HEK293 (cell line): ENCODE measurements around the gene YWHAG.

Experiments used
- BCL11A ChIP-seq: fragments of 450-650 bp; formaldehyde crosslinking; IDR thresholded peaks from 2 replicates; pipeline ENCODE4 v1.5.1; 2016; ENCODE audit warnings: low read depth, missing biosample characterization, missing genetic modification characterization
- BCL11B ChIP-seq: fragments of 450-650 bp; formaldehyde crosslinking; IDR thresholded peaks from 2 replicates; pipeline ENCODE4 v1.5.1; 2016; ENCODE audit warnings: low read depth, missing biosample characterization, missing genetic modification characterization
- GLI2 ChIP-seq: fragments of 450-650 bp; formaldehyde crosslinking; IDR thresholded peaks from 2 replicates; pipeline ENCODE4; 2017; ENCODE audit warnings: missing biosample characterization, missing genetic modification characterization, low read depth, borderline replicate concordance
- HOXC10 ChIP-seq: sonication (generic); formaldehyde crosslinking; IDR thresholded peaks from 2 replicates; pipeline ENCODE4 v1.8.1; 2023; ENCODE audit warnings: mild to moderate bottlenecking, missing genetic modification reagents
- IKZF3 ChIP-seq: fragments of 450-650 bp; IDR thresholded peaks from 2 replicates; pipeline ENCODE4 v1.5.0; 2018; ENCODE audit warnings: missing biosample characterization, mild to moderate bottlenecking, missing genetic modification characterization, moderate library complexity
- KLF9 ChIP-seq: fragments of 450-650 bp; formaldehyde crosslinking; IDR thresholded peaks from 2 replicates; pipeline ENCODE4 v1.5.1; 2016; ENCODE audit warnings: missing biosample characterization, missing genetic modification characterization, low read depth
- MYNN ChIP-seq: fragments of 450-650 bp; formaldehyde crosslinking; IDR thresholded peaks from 2 replicates; pipeline ENCODE4 v1.5.1; 2016; ENCODE audit warnings: missing biosample characterization, missing genetic modification characterization, borderline replicate concordance
- PRDM1 ChIP-seq: fragments of 450-650 bp; formaldehyde crosslinking; IDR thresholded peaks from 2 replicates; pipeline ENCODE4; 2016; ENCODE audit warnings: missing biosample characterization, missing genetic modification characterization
- SETDB1 ChIP-seq: IDR thresholded peaks from one replicate; pipeline ENCODE4 v1.6.1; 2017; ENCODE audit warnings: mild to moderate bottlenecking, low read length, moderate library complexity, mixed read lengths; ENCODE audit not compliant: insufficient read length
- ZBTB7A ChIP-seq: fragments of 450-650 bp; formaldehyde crosslinking; IDR thresholded peaks from 2 replicates; pipeline ENCODE4 v1.5.1; 2016; ENCODE audit warnings: low read depth, missing biosample characterization, missing genetic modification characterization
- ZNF121 ChIP-seq: fragments of 450-650 bp; formaldehyde crosslinking; IDR thresholded peaks from 2 replicates; pipeline ENCODE4 v1.5.1; 2016; ENCODE audit warnings: missing biosample characterization, missing genetic modification characterization
- ZNF132 ChIP-seq: fragments of 450-650 bp; formaldehyde crosslinking; IDR thresholded peaks from 2 replicates; pipeline ENCODE4 v1.5.1; 2017; ENCODE audit warnings: missing biosample characterization, missing genetic modification characterization, borderline replicate concordance
- ZNF140 ChIP-seq: fragments of 450-650 bp; formaldehyde crosslinking; IDR thresholded peaks from 2 replicates; pipeline ENCODE4 v1.5.1; 2016; ENCODE audit warnings: missing biosample characterization, missing genetic modification characterization
- ZNF146 ChIP-seq: fragments of 450-650 bp; formaldehyde crosslinking; IDR thresholded peaks from 2 replicates; pipeline ENCODE4 v1.5.1; 2016; ENCODE audit warnings: missing biosample characterization, missing genetic modification characterization
- ZNF169 ChIP-seq: fragments of 450-650 bp; formaldehyde crosslinking; IDR thresholded peaks from 2 replicates; pipeline ENCODE4 v1.5.1; 2016; ENCODE audit warnings: missing biosample characterization, missing genetic modification characterization
- ZNF266 ChIP-seq: fragments of 450-650 bp; formaldehyde crosslinking; IDR thresholded peaks from 2 replicates; pipeline ENCODE4 v1.5.1; 2016; ENCODE audit warnings: missing biosample characterization, missing genetic modification characterization, low read depth
- ZNF335 ChIP-seq: fragments of 450-650 bp; formaldehyde crosslinking; conservative IDR thresholded peaks from 2 replicates; pipeline ENCODE4 v1.5.1; 2016; ENCODE audit warnings: missing biosample characterization, missing genetic modification characterization
- ZNF366 ChIP-seq: fragments of 450-650 bp; formaldehyde crosslinking; conservative IDR thresholded peaks from 2 replicates; pipeline ENCODE4 v1.5.1; 2016; ENCODE audit warnings: missing biosample characterization, missing genetic modification characterization
- ZNF37A ChIP-seq: fragments of 450-650 bp; IDR thresholded peaks from 2 replicates; pipeline ENCODE4 v1.5.1; 2018; ENCODE audit warnings: missing biosample characterization, missing genetic modification characterization
- ZNF391 ChIP-seq: fragments of 450-650 bp; formaldehyde crosslinking; IDR thresholded peaks from 2 replicates; pipeline ENCODE4 v1.5.1; 2016; ENCODE audit warnings: low read depth, missing biosample characterization, missing genetic modification characterization, borderline replicate concordance
- ZNF416 ChIP-seq: fragments of 450-650 bp; formaldehyde crosslinking; IDR thresholded peaks from 2 replicates; pipeline ENCODE4 v1.5.1; 2016; ENCODE audit warnings: missing biosample characterization, missing genetic modification characterization
- ZNF561 ChIP-seq: fragments of 450-650 bp; IDR thresholded peaks from 2 replicates; pipeline ENCODE4 v1.5.1; 2018; ENCODE audit warnings: missing biosample characterization, missing genetic modification characterization, borderline replicate concordance
- ZNF658 ChIP-seq: fragments of 450-650 bp; formaldehyde crosslinking; IDR thresholded peaks from 2 replicates; pipeline ENCODE4; 2016; ENCODE audit warnings: missing biosample characterization, missing genetic modification characterization
- ZNF664 ChIP-seq: fragments of 450-650 bp; formaldehyde crosslinking; IDR thresholded peaks from 2 replicates; pipeline ENCODE4 v1.5.1; 2016; ENCODE audit warnings: missing biosample characterization, missing genetic modification characterization
- ZNF670 ChIP-seq: fragments of 450-650 bp; formaldehyde crosslinking; IDR thresholded peaks from 2 replicates; pipeline ENCODE4 v1.5.1; 2016; ENCODE audit warnings: missing biosample characterization, missing genetic modification characterization, low read depth
- ZNF701 ChIP-seq: fragments of 450-650 bp; formaldehyde crosslinking; IDR thresholded peaks from 2 replicates; pipeline ENCODE4 v1.5.1; 2016; ENCODE audit warnings: missing biosample characterization, missing genetic modification characterization
- ZNF768 ChIP-seq: fragments of 450-650 bp; formaldehyde crosslinking; IDR thresholded peaks from 2 replicates; pipeline ENCODE4 v1.5.1; 2018; ENCODE audit warnings: missing biosample characterization, mild to moderate bottlenecking, missing genetic modification characterization
- ZNF776 ChIP-seq: fragments of 450-650 bp; formaldehyde crosslinking; IDR thresholded peaks from 2 replicates; pipeline ENCODE4 v1.5.0; 2017; ENCODE audit warnings: missing biosample characterization, missing genetic modification characterization, borderline replicate concordance
- ZNF830 ChIP-seq: fragments of 450-650 bp; IDR thresholded peaks from 2 replicates; pipeline ENCODE4 v1.5.0; 2018; ENCODE audit warnings: missing biosample characterization, missing genetic modification characterization, low read depth, mild to moderate bottlenecking, moderate library complexity
- TF ChIP-seq, protein P1 (sequence below): fragments of 450-650 bp; formaldehyde crosslinking; IDR thresholded peaks from 2 replicates; pipeline ENCODE4 v1.5.1; 2016; ENCODE audit warnings: missing biosample characterization, missing genetic modification characterization
- TF ChIP-seq, protein P2 (sequence below): sonication (generic); formaldehyde crosslinking; IDR thresholded peaks from 2 replicates; pipeline ENCODE4 v1.8.1; 2022; ENCODE audit warnings: mild to moderate bottlenecking, moderate library complexity, missing genetic modification reagents
- TF ChIP-seq, protein P3 (sequence below): fragments of 450-650 bp; IDR thresholded peaks from 2 replicates; pipeline ENCODE4 v1.5.1; 2018; ENCODE audit warnings: missing biosample characterization, missing genetic modification characterization
- TF ChIP-seq, protein P4 (sequence below): fragments of 450-650 bp; formaldehyde crosslinking; IDR thresholded peaks from 2 replicates; pipeline ENCODE4 v1.5.1; 2016; ENCODE audit warnings: missing biosample characterization, missing genetic modification characterization
- TF ChIP-seq, protein P5 (sequence below): fragments of 450-650 bp; formaldehyde crosslinking; IDR thresholded peaks from 2 replicates; pipeline ENCODE4 v1.5.1; 2016; ENCODE audit warnings: missing biosample characterization, missing genetic modification characterization
- TF ChIP-seq, protein P6 (sequence below): fragments of 450-650 bp; formaldehyde crosslinking; IDR thresholded peaks from 2 replicates; pipeline ENCODE4 v1.5.1; 2016; ENCODE audit warnings: missing biosample characterization, missing genetic modification characterization

The YWHAG gene

DNA sequence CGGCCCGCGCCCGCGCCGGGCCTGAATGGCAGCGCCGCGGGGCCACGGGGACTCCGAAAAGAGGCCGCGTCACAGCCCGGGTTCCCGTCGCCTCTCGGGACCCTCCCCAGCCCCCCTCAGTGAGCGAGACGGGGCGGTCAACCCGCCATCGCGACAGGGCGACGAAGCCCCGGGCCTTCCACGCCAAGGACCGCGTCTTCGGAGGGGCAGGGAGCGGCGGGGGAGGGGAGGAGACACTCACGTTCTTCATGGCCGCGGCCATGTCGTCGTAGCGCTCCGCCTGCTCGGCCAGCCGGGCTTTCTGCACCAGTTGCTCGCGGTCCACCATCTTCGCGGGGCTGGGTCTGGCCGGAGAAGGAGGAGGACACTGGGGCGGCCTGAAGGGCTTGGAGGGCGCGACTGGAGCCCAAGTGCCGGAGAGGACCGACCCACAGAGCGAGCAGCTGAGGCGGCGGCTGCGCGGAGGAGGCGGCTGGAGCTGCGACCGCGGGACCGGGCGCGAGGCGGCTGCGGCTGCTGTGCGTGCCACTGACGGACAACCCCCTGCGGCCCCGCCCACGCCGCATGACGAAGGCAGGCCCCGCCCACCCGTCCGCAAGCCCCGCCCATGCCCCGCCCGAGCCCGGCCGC lies at the start of gene YWHAG (continued):
- TF ChIP-seq, protein P1, sequence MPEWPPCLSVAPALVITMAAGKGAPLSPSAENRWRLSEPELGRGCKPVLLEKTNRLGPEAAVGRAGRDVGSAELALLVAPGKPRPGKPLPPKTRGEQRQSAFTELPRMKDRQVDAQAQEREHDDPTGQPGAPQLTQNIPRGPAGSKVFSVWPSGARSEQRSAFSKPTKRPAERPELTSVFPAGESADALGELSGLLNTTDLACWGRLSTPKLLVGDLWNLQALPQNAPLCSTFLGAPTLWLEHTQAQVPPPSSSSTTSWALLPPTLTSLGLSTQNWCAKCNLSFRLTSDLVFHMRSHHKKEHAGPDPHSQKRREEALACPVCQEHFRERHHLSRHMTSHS (tag by site-specific recombination): no peak
- TF ChIP-seq BCL11A (no peak), BCL11B (tag by site-specific recombination) (0 out of 2 replicates have a peak, but pooled peaks have one; percentile 40), ZNF146 (tag by site-specific recombination) (no peak), ZNF169 (tag by site-specific recombination) (no peak), ZNF776 (no peak), ZNF561 (tag by site-specific recombination) (peak; percentile 41; the same call in 1 of the 2 replicates), ZNF658 (tag by site-specific recombination) (no peak), ZNF121 (tag by site-specific recombination) (no peak; the same call in 1 of the 2 replicates), ZNF37A (tag by site-specific recombination) (no peak), ZNF335 (peak; percentile 84), ZNF140 (tag by site-specific recombination) (no peak), ZNF266 (tag by site-specific recombination) (no peak), SETDB1 (no peak), ZNF768 (no peak), PRDM1 (tag by site-specific recombination) (no peak), ZNF664 (tag by site-specific recombination) (no peak), ZNF366 (tag by site-specific recombination) (no peak), ZNF416 (tag by site-specific recombination) (no peak), MYNN (tag by site-specific recombination) (no peak), ZNF132 (tag by site-specific recombination) (no peak), GLI2 (tag by site-specific recombination) (no peak), IKZF3 (tag by site-specific recombination) (no peak), ZNF701 (tag by site-specific recombination) (no peak), ZNF830 (no peak), ZNF670 (tag by site-specific recombination) (no peak), HOXC10 (0 out of 2 replicates have a peak, but pooled peaks have one; percentile 76), KLF9 (tag by site-specific recombination) (peak; percentile 32; the same call in 1 of the 2 replicates), ZNF391 (tag by site-specific recombination) (peak; percentile 81; the same call in 1 of the 2 replicates), ZBTB7A (no peak)
- TF ChIP-seq, protein P2, sequence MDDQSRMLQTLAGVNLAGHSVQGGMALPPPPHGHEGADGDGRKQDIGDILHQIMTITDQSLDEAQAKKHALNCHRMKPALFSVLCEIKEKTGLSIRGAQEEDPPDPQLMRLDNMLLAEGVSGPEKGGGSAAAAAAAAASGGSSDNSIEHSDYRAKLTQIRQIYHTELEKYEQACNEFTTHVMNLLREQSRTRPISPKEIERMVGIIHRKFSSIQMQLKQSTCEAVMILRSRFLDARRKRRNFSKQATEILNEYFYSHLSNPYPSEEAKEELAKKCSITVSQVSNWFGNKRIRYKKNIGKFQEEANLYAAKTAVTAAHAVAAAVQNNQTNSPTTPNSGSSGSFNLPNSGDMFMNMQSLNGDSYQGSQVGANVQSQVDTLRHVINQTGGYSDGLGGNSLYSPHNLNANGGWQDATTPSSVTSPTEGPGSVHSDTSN (CRISPR knock-in tag): peak; percentile 90
- TF ChIP-seq, protein P3, sequence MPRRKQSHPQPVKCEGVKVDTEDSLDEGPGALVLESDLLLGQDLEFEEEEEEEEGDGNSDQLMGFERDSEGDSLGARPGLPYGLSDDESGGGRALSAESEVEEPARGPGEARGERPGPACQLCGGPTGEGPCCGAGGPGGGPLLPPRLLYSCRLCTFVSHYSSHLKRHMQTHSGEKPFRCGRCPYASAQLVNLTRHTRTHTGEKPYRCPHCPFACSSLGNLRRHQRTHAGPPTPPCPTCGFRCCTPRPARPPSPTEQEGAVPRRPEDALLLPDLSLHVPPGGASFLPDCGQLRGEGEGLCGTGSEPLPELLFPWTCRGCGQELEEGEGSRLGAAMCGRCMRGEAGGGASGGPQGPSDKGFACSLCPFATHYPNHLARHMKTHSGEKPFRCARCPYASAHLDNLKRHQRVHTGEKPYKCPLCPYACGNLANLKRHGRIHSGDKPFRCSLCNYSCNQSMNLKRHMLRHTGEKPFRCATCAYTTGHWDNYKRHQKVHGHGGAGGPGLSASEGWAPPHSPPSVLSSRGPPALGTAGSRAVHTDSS: no peak
- TF ChIP-seq, protein P4, sequence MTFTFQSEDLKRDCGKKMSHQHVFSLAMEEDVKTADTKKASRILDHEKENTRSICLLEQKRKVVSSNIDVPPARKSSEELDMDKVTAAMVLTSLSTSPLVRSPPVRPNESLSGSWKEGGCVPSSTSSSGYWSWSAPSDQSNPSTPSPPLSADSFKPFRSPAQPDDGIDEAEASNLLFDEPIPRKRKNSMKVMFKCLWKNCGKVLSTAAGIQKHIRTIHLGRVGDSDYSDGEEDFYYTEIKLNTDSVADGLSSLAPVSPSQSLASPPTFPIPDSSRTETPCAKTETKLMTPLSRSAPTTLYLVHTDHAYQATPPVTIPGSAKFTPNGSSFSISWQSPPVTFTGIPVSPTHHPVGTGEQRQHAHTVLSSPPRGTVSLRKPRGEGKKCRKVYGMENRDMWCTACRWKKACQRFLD (tag by site-specific recombination): no peak
- TF ChIP-seq, protein P5, sequence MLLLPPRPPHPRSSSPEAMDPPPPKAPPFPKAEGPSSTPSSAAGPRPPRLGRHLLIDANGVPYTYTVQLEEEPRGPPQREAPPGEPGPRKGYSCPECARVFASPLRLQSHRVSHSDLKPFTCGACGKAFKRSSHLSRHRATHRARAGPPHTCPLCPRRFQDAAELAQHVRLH (tag by site-specific recombination): no peak
- TF ChIP-seq, protein P6, sequence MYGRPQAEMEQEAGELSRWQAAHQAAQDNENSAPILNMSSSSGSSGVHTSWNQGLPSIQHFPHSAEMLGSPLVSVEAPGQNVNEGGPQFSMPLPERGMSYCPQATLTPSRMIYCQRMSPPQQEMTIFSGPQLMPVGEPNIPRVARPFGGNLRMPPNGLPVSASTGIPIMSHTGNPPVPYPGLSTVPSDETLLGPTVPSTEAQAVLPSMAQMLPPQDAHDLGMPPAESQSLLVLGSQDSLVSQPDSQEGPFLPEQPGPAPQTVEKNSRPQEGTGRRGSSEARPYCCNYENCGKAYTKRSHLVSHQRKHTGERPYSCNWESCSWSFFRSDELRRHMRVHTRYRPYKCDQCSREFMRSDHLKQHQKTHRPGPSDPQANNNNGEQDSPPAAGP (tag by site-specific recombination): peak; percentile 54; the same call in 1 of the 2 replicates
